WTC11 (cell line): Measurements from ENCODE around the gene MACROD2. TPM values are rescaled to one million over a fixed set of nuclear protein-coding genes. Genes with fewer than 3 reads are reported as not detected.

Source experiments
- ATAC-seq: fragments of 200-7000 bp; cut with Tn5 transposase; 2 replicates; pipeline ENCODE4 v1.10.0; 2021; ENCODE audit warnings: mild to moderate bottlenecking, moderate library complexity
- CTCF ChIA-PET: fragments of 300-600 bp; sonication (Branson Sonifier 250); formaldehyde crosslinking; loops from one replicate; lab custom pipeline; 2021; ENCODE audit warnings: antibody characterized with exemption; lab: Charles Lee
- POLR2A ChIA-PET: fragments of 350-600 bp; sonication (Branson Sonifier 250); formaldehyde crosslinking; loops from one replicate; lab custom pipeline; 2021; ENCODE audit warnings: antibody characterized with exemption; lab: Charles Lee
- DNase-seq: peaks from one replicate; pipeline ENCODE4 v3.0.0; 2021; ENCODE audit warnings: low spot score
- H3K27ac Mint-ChIP-seq: 2 replicates; pipeline ENCODE4 v1.8.0; 2021; ENCODE audit warnings: mixed read lengths
- H3K27me3 Mint-ChIP-seq: 2 replicates; pipeline ENCODE4 v1.8.0; 2021; ENCODE audit warnings: low read depth, mild to moderate bottlenecking, moderate library complexity, mixed read lengths
- H3K36me3 Mint-ChIP-seq: 2 replicates; pipeline ENCODE4 v1.8.0; 2021; ENCODE audit warnings: mixed read lengths
- H3K4me1 Mint-ChIP-seq: 2 replicates; pipeline ENCODE4 v1.8.0; 2022; ENCODE audit warnings: mixed read lengths
- H3K4me3 Mint-ChIP-seq: 2 replicates; pipeline ENCODE4 v1.8.0; 2021; ENCODE audit warnings: mild to moderate bottlenecking, moderate library complexity, mixed read lengths
- H3K9me3 Mint-ChIP-seq: 2 replicates; pipeline ENCODE4 v1.8.0; 2021; ENCODE audit warnings: mixed read lengths
- ATF2 ChIP-seq: sonication (generic); formaldehyde crosslinking; IDR thresholded peaks from 2 replicates; pipeline ENCODE4 v1.8.1; 2022; ENCODE audit warnings: low read depth, missing genetic modification reagents, borderline replicate concordance
- CREM ChIP-seq: sonication (generic); formaldehyde crosslinking; IDR thresholded peaks from 2 replicates; pipeline ENCODE4 v1.8.1; 2022; ENCODE audit warnings: mild to moderate bottlenecking, missing genetic modification reagents, moderate library complexity
- E2F4 ChIP-seq: sonication (generic); formaldehyde crosslinking; IDR thresholded peaks from 2 replicates; pipeline ENCODE4 v1.8.1; 2022; ENCODE audit warnings: low read depth, mild to moderate bottlenecking, moderate library complexity, missing genetic modification reagents, borderline replicate concordance
- E2F5 ChIP-seq: sonication (generic); formaldehyde crosslinking; IDR thresholded peaks from 2 replicates; pipeline ENCODE4 v1.8.1; 2022; ENCODE audit warnings: mild to moderate bottlenecking, moderate library complexity, missing genetic modification reagents
- FOXJ3 ChIP-seq: sonication (generic); formaldehyde crosslinking; IDR thresholded peaks from 2 replicates; pipeline ENCODE4 v1.9.0; 2021; ENCODE audit warnings: missing genetic modification reagents, mild to moderate bottlenecking, borderline replicate concordance
- IRF1 ChIP-seq: sonication (generic); formaldehyde crosslinking; IDR thresholded peaks from 2 replicates; pipeline ENCODE4 v1.8.0; 2023; ENCODE audit warnings: missing genetic modification reagents
- KAT7 ChIP-seq: sonication (generic); formaldehyde crosslinking; IDR thresholded peaks from 2 replicates; pipeline ENCODE4 v1.8.1; 2023; ENCODE audit warnings: missing genetic modification reagents, mild to moderate bottlenecking, borderline replicate concordance
- RELA ChIP-seq: sonication (generic); formaldehyde crosslinking; IDR thresholded peaks from 2 replicates; pipeline ENCODE4 v1.8.1; 2022; ENCODE audit warnings: missing genetic modification reagents, mild to moderate bottlenecking, borderline replicate concordance
- SMAD4 ChIP-seq: sonication (generic); formaldehyde crosslinking; IDR thresholded peaks from 2 replicates; pipeline ENCODE4 v1.8.0; 2022; ENCODE audit warnings: mild to moderate bottlenecking, missing genetic modification reagents
- SOX15 ChIP-seq: fragments of 250-450 bp; sonication (Bioruptor Pico); IDR thresholded peaks from 2 replicates; pipeline ENCODE4 v1.9.0; 2021; ENCODE audit warnings: mild to moderate bottlenecking
- STAT6 ChIP-seq: sonication (generic); formaldehyde crosslinking; conservative IDR thresholded peaks from 2 replicates; pipeline ENCODE4 v1.8.1; 2023; ENCODE audit warnings: mild to moderate bottlenecking, low read depth, missing genetic modification reagents, moderate library complexity
- ZNF121 ChIP-seq: sonication (generic); formaldehyde crosslinking; IDR thresholded peaks from 2 replicates; pipeline ENCODE4 v1.8.0; 2023; ENCODE audit warnings: missing genetic modification reagents
- ZNF219 ChIP-seq: sonication (generic); formaldehyde crosslinking; IDR thresholded peaks from 2 replicates; pipeline ENCODE4 v1.8.0; 2023; ENCODE audit warnings: missing genetic modification reagents, mild to moderate bottlenecking, borderline replicate concordance
- ZNF425 ChIP-seq: fragments of 250-450 bp; sonication (Bioruptor Pico); conservative IDR thresholded peaks from 2 replicates; pipeline ENCODE4 v1.9.0; 2021; ENCODE audit warnings: mild to moderate bottlenecking
- ZNF512 ChIP-seq: sonication (generic); formaldehyde crosslinking; IDR thresholded peaks from 2 replicates; pipeline ENCODE4 v1.8.1; 2022; ENCODE audit warnings: missing genetic modification reagents, borderline replicate concordance
- ZNF532 ChIP-seq: fragments of 250-450 bp; sonication (Bioruptor Pico); IDR thresholded peaks from 2 replicates; pipeline ENCODE4 v1.9.0; 2021; ENCODE audit warnings: mild to moderate bottlenecking, borderline replicate concordance
- ZSCAN18 ChIP-seq: fragments of 250-450 bp; sonication (Bioruptor Pico); IDR thresholded peaks from 2 replicates; pipeline ENCODE4 v2.1.2; 2022; ENCODE audit warnings: mild to moderate bottlenecking, moderate library complexity
- total RNA-seq: library from RNA; stranded (reverse); gene quantifications from 3 replicates; pipeline ENCODE4 v1.2.3, GENCODE V29; 2021

The MACROD2 gene
- total RNA-seq, 1 experiment from 2014 or later, result 4.1 TPM

- TF ChIP-seq ZNF532 (CRISPR knock-in tag) (no peak), KAT7 (CRISPR knock-in tag) (no peak), IRF1 (CRISPR knock-in tag) (no peak), RELA (CRISPR knock-in tag) (no peak), ATF2 (CRISPR knock-in tag) (no peak), ZNF219 (CRISPR knock-in tag) (no peak), ZSCAN18 (CRISPR knock-in tag) (no peak), FOXJ3 (CRISPR knock-in tag) (no peak), E2F4 (no peak), ZNF121 (CRISPR knock-in tag) (no peak)
- TF ChIP-seq, all 79 proteins: peak for 0
Measured at GRCh38 chr20:14148042-14148441, 152.7 kb downstream of the MACROD2 start (continued).

GRCh38 chr20:14155361-14155760 lies 160.0 kb downstream of the MACROD2 start:
- ATAC-seq (no peak), DNase-seq (no peak)
- H3K4me3 Mint-ChIP-seq, result no peak overlapping the region
- no peaks in the 10 kb centered on the region for H3K36me3 Mint-ChIP-seq
- H3K9me3 Mint-ChIP-seq, result peaks cover 5% of the 10 kb centered on the region; the same call in 1 of the 2 replicates
- ChIA-PET CTCF (no interaction called here), POLR2A (no interaction called here)
- H3K27ac Mint-ChIP-seq, result no peak overlapping the region
- H3K27me3 Mint-ChIP-seq, result no peaks in the 10 kb centered on the region
- H3K4me1 Mint-ChIP-seq, result peaks cover 7% of the 10 kb centered on the region
- TF ChIP-seq ZNF425 (CRISPR knock-in tag) (no peak), ZNF512 (CRISPR knock-in tag) (no peak), CREM (CRISPR knock-in tag) (no peak), E2F5 (no peak), STAT6 (no peak), SMAD4 (no peak), SOX15 (no peak), ATF2 (CRISPR knock-in tag) (no peak)
